Progenitor cell of endocrine pancreas (in vitro differentiated cells): Measurements from ENCODE around the gene PTPRU. TPM values are rescaled to one million over a fixed set of nuclear protein-coding genes. Genes with fewer than 3 reads are reported as not detected.

Experiments
- DNase-seq: peaks from one replicate; pipeline ENCODE4 v3.0.0; 2021; ENCODE audit warnings: low spot score; ENCODE audit not compliant: unreplicated experiment
- H3K27ac Mint-ChIP-seq: 2 replicates; pipeline ENCODE4 v1.8.0; 2021; ENCODE audit warnings: mild to moderate bottlenecking, moderate library complexity, mixed read lengths
- H3K27me3 Mint-ChIP-seq: 2 replicates; pipeline ENCODE4 v1.8.0; 2021; ENCODE audit warnings: mixed read lengths
- H3K36me3 Mint-ChIP-seq: 2 replicates; pipeline ENCODE4 v1.8.0; 2022; ENCODE audit warnings: mixed read lengths; ENCODE audit not compliant: insufficient read depth
- H3K4me1 Mint-ChIP-seq: 2 replicates; pipeline ENCODE4 v1.8.0; 2021; ENCODE audit warnings: low read depth, mixed read lengths
- H3K4me3 Mint-ChIP-seq: 2 replicates; pipeline ENCODE4 v1.8.0; 2021; ENCODE audit warnings: low read depth, mild to moderate bottlenecking, moderate library complexity, mixed read lengths
- H3K9me3 Mint-ChIP-seq: 2 replicates; pipeline ENCODE4 v1.8.0; 2021; ENCODE audit warnings: low read depth, mixed read lengths
- total RNA-seq: library from RNA; stranded (reverse); gene quantifications from 2 replicates; pipeline ENCODE4 v1.2.1, GENCODE V29; 2021
- TF ChIP-seq, protein P1 (sequence below): fragments of 200-600 bp; sonication (generic); IDR thresholded peaks from one replicate; pipeline ENCODE4 v1.5.0; 2021; ENCODE audit warnings: antibody characterized with exemption, mild to moderate bottlenecking; ENCODE audit not compliant: unreplicated experiment

Gene PTPRU
- total RNA-seq, 1 donor from 2014 or later = 79.4 TPM

DNA sequence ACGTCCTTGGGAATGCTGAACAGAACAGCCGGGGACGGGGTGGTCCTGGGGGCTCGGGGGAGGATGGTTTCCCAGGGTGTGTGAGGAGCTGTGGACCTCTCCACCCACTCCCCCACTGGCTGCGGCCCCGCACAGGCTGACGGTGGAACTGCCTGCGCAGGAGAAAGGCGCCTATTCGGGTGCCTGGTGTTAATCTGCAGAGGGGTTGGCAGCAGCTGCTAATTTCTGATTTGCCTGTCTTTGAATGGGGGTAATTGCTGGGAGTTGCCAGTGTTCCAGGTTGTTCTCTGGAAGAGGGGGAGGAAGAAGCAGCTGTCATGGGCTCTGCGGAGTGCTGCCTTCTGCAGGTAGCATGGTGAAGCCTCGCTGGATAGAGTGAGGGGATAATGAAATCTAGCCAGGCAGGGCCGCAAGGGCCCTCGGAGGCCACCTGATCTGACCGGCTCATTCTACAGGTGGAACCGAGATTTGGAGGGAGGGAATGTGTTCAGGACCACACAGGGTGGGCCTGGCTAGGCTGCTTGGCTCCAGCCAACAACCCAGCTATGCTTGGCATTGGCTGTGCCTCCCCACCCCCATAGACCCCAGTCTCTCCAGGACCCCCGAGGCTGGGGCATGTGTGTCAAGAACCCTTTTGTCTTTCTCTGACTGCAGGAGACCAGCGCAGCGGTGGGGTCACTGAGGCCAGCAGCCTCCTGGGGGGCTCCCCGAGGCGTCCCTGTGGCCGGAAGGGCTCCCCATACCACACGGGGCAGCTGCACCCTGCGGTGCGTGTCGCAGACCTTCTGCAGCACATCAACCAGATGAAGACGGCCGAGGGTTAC lies 67.1 kb downstream of the PTPRU start:
- Mint-ChIP-seq H3K36me3 (peaks cover 23% of the 10 kb centered on the region), H3K27me3 (no peaks in the 10 kb centered on the region), H3K27ac (no peak overlapping the region), H3K4me1 (peaks cover 11% of the 10 kb centered on the region), H3K4me3 (no peak overlapping the region), H3K9me3 (no peaks in the 10 kb centered on the region)
- TF ChIP-seq, protein P1, sequence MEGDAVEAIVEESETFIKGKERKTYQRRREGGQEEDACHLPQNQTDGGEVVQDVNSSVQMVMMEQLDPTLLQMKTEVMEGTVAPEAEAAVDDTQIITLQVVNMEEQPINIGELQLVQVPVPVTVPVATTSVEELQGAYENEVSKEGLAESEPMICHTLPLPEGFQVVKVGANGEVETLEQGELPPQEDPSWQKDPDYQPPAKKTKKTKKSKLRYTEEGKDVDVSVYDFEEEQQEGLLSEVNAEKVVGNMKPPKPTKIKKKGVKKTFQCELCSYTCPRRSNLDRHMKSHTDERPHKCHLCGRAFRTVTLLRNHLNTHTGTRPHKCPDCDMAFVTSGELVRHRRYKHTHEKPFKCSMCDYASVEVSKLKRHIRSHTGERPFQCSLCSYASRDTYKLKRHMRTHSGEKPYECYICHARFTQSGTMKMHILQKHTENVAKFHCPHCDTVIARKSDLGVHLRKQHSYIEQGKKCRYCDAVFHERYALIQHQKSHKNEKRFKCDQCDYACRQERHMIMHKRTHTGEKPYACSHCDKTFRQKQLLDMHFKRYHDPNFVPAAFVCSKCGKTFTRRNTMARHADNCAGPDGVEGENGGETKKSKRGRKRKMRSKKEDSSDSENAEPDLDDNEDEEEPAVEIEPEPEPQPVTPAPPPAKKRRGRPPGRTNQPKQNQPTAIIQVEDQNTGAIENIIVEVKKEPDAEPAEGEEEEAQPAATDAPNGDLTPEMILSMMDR = no peak
- DNase-seq = no peak

DNA sequence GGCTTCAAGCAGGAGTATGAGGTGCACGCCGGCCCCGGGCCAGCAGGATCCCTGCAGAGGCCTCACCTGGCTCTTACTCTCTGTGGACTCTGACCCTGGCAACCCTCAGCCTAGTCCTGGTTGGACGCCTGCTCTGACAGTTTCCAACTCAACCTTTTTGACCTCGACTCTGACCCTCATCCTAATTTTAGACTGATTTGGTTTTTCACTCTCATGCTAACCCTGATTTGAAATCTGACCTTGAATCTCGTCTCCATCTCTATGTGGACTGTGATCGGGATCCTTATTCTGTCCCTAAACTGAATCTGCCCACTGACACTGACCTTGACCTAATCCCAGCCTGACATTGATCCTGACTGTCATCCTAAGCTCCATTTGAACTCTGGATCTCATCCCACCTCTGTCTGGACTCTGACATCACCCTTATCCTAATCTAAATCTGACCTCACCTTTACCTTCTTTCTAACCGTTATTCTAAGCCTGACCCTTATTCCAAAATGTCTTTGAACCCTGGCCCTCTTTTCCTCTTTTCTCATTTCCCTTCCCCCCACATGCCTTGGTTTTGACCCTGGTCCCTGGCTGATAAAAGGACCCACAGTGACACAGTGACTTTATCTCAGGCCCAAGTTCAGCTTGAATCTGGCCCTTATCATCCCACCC lies 67.8 kb downstream of the PTPRU start:
- Mint-ChIP-seq H3K27me3 (no peaks in the 10 kb centered on the region), H3K36me3 (peaks cover 22% of the 10 kb centered on the region), H3K4me1 (peaks cover 11% of the 10 kb centered on the region), H3K9me3 (no peaks in the 10 kb centered on the region), H3K4me3 (no peak overlapping the region), H3K27ac (no peak overlapping the region)
- DNase-seq = no peak
- TF ChIP-seq, protein P1 = no peak

DNA sequence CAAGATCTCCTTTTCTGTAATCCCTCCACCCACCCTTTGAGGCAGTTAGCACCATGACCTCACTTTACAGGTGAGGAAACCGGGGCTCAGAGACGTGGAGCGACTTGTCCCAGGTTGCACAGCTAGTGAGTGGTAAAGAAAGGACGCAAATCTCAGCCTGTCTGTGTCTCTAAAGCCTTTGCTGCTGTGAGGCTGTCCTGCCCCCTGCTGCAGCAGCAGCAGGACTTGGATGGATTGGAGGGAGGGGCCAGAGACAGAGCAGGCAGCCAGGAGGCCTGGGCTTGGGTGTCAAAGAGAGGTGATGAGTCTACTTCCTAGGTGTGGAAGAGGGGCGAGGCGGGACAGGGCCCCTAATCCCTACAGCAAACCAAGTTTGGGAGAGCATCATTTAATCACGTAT lies 69.6 kb downstream of the PTPRU start:
- Mint-ChIP-seq H3K4me1 (peaks cover 11% of the 10 kb centered on the region), H3K36me3 (peaks cover 14% of the 10 kb centered on the region), H3K9me3 (no peaks in the 10 kb centered on the region), H3K27ac (no peak overlapping the region), H3K27me3 (no peaks in the 10 kb centered on the region), H3K4me3 (no peak overlapping the region)
- DNase-seq = no peak
- TF ChIP-seq, protein P1 = no peak

DNA sequence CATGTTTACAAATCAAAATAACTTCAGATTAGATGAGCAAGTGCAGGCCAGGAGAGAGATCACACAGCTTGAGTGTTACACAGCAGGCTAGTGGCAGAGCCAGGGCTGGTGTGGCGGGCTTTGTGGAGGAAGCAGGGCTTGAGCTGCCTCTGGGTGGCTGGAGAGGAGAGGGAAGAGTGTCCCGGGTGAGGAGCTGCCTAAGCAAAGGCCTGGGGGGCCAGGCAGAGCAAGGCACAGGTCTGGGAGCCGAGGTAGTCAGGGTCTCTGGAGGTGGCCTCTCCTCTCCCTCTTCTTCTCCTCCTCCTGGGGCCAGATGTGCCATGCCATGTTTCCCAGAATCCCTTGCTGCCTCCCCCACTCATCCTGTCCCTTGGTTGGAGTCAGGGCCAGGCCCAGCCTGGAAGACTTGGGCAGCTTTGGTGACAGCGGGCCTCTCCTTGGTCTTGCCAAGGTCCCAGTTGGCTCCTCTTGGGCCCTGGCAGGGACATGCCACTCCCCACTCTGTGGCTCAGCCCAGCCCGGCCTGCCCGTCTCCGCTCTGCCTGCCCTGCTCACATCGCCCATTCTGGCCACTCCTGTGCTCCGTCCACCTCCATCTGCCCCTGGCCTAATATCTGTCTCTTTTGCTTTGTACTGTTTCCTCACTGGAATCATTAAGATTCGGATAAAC lies 70.3 kb downstream of the PTPRU start:
- TF ChIP-seq, protein P1 = no peak

DNA sequence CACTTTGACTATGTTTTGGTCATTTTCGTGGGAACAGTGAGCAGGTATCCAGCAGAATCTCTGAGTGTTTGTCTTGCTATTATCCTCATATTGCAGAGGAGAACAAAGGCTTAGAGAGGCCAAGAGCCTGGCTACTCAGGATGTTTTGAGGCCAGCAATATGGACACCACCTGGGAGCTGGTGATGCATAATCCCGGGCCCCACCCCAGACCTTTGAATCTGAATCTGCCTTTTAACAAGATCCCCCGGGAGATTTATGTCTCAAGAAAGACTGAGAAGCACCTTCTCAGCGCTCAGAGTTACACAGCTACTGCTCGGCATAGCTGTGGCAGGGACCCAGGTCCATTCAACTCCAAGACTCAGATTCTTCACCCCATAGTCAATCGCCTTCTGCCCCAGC lies 72.8 kb downstream of the PTPRU start:
- H3K9me3 Mint-ChIP-seq = no peaks in the 10 kb centered on the region
- no peaks in the 10 kb centered on the region for H3K27me3 Mint-ChIP-seq
- no peak overlapping the region for H3K27ac Mint-ChIP-seq
- peaks cover 5% of the 10 kb centered on the region for H3K4me1 Mint-ChIP-seq
- TF ChIP-seq, protein P1 = no peak
- H3K36me3 Mint-ChIP-seq = peaks cover 13% of the 10 kb centered on the region
- DNase-seq = no peak
- no peak overlapping the region for H3K4me3 Mint-ChIP-seq

More for the DNA sequence above, 70.3 kb downstream of the PTPRU start:
- no peaks in the 10 kb centered on the region for H3K9me3 Mint-ChIP-seq
- H3K27ac Mint-ChIP-seq = no peak overlapping the region
- peaks cover 12% of the 10 kb centered on the region for H3K36me3 Mint-ChIP-seq
- peaks cover 11% of the 10 kb centered on the region for H3K4me1 Mint-ChIP-seq
- no peak overlapping the region for H3K4me3 Mint-ChIP-seq
- DNase-seq = no peak
- H3K27me3 Mint-ChIP-seq = no peaks in the 10 kb centered on the region
